IMR-90 (cell line): ENCODE measurements around the gene ACKR2. TPM values are rescaled to one million over a fixed set of nuclear protein-coding genes. Genes with fewer than 3 reads are reported as not detected.

Experiments used
- ATAC-seq: fragments of 200-7000 bp; cut with Tn5 transposase; 2 replicates; pipeline ENCODE4 v1.9.1; 2020; ENCODE audit warnings: low read depth, mild to moderate bottlenecking, moderate library complexity
- BruUV-seq: library from RNA; stranded (reverse); fragments of 400-500 nt; replicated peaks from 2 replicates; lab custom pipeline; 2021; lab: Mats Ljungman, UMichigan
- CTCF ChIA-PET: fragments of 300-600 bp; formaldehyde crosslinking; extraction: SDS; loops from one replicate; lab custom pipeline; 2021; ENCODE audit warnings: antibody characterized with exemption; lab: Yijun Ruan, JAX
- POLR2A ChIA-PET: fragments of 300-600 bp; sonication (Branson Sonifier 250); formaldehyde crosslinking; loops from one replicate; lab custom pipeline; 2022; ENCODE audit warnings: antibody characterized with exemption; ENCODE audit not compliant: unreplicated experiment; lab: Charles Lee
- DNase-seq: peaks from one replicate; pipeline ENCODE4 v3.0.0; 2013
- H2AFZ ChIP-seq: replicated peaks from 2 replicates; pipeline ENCODE3; 2013; ENCODE audit warnings: low read length, mild to moderate bottlenecking; ENCODE audit not compliant: poor library complexity
- H2AK5ac ChIP-seq: 2 replicates; pipeline ENCODE4 v1.6.1; 2013; ENCODE audit warnings: low read depth, low read length, inconsistent platforms
- H2AK9ac ChIP-seq: replicated peaks from 2 replicates; pipeline ENCODE3; 2013; ENCODE audit warnings: mild to moderate bottlenecking, low read depth, low read length, moderate library complexity; ENCODE audit not compliant: poor library complexity
- H2BK120ac ChIP-seq: 2 replicates; pipeline ENCODE4 v1.6.1; 2013; ENCODE audit warnings: low read depth, low read length, inconsistent platforms
- H2BK15ac ChIP-seq: 3 replicates; pipeline ENCODE4 v1.6.1; 2013; ENCODE audit warnings: low read depth, low read length, inconsistent platforms
- H2BK20ac ChIP-seq: 2 replicates; pipeline ENCODE4 v1.6.1; 2013; ENCODE audit warnings: low read depth, mild to moderate bottlenecking, inconsistent platforms, low read length, moderate library complexity
- H2BK5ac ChIP-seq: 2 replicates; pipeline ENCODE4 v1.6.1; 2013; ENCODE audit warnings: mild to moderate bottlenecking, low read depth, low read length, inconsistent platforms; ENCODE audit not compliant: poor library complexity, severe bottlenecking
- H3K14ac ChIP-seq: replicated peaks from 2 replicates; pipeline ENCODE4 v1.6.1; 2013; ENCODE audit warnings: low read depth, low read length, inconsistent platforms
- H3K18ac ChIP-seq: 2 replicates; pipeline ENCODE4 v1.6.1; 2013; ENCODE audit warnings: low read depth, low read length, control low read depth
- H3K23ac ChIP-seq: 2 replicates; pipeline ENCODE4 v1.6.1; 2013; ENCODE audit warnings: low read depth, low read length, inconsistent platforms
- H3K27ac ChIP-seq: 2 replicates; pipeline ENCODE4 v1.5.1; 2013; ENCODE audit warnings: mild to moderate bottlenecking, control low read depth, low read length; ENCODE audit not compliant: insufficient read depth
- H3K27me3 ChIP-seq: 2 replicates; pipeline ENCODE4 v1.6.1; 2013; ENCODE audit warnings: low read length; ENCODE audit not compliant: control insufficient read depth, insufficient read depth
- H3K36me3 ChIP-seq: 2 replicates; pipeline ENCODE4 v1.6.1; 2013; ENCODE audit warnings: low read length, mixed read lengths; ENCODE audit not compliant: control insufficient read depth, insufficient read depth
- H3K4ac ChIP-seq: 2 replicates; pipeline ENCODE4 v1.6.1; 2013; ENCODE audit warnings: low read depth, low read length, inconsistent platforms
- H3K4me1 ChIP-seq: 2 replicates; pipeline ENCODE4 v1.6.1; 2013; ENCODE audit warnings: low read length, mixed read lengths; ENCODE audit not compliant: control insufficient read depth, insufficient read depth
- H3K4me2 ChIP-seq: 2 replicates; pipeline ENCODE4 v1.6.1; 2013; ENCODE audit warnings: low read depth, mild to moderate bottlenecking, control low read depth, low read length, moderate library complexity
- H3K4me3 ChIP-seq: 2 replicates; pipeline ENCODE4 v1.5.1; 2013; ENCODE audit warnings: low read depth, mild to moderate bottlenecking, control low read depth, low read length, moderate library complexity; ENCODE audit not compliant: insufficient read depth
- H3K56ac ChIP-seq: 2 replicates; pipeline ENCODE4 v1.6.1; 2013; ENCODE audit warnings: low read length, inconsistent platforms; ENCODE audit not compliant: insufficient read depth; ENCODE audit errors: extremely low read depth
- H3K79me1 ChIP-seq, 2 experiments: 2 replicates each; pipeline ENCODE4 v1.6.1; 2013; ENCODE audit warnings: low read length in 2 of 2, inconsistent platforms in 1 of 2, low read depth in 1 of 2
- H3K9ac ChIP-seq: 2 replicates; pipeline ENCODE4 v1.6.1; 2013; ENCODE audit warnings: low read depth, low read length, control low read depth
- H3K9me1 ChIP-seq: 2 replicates; pipeline ENCODE4 v1.6.1; 2013; ENCODE audit warnings: low read length, inconsistent platforms; ENCODE audit not compliant: insufficient read depth
- H3K9me3 ChIP-seq: 2 replicates; pipeline ENCODE4 v1.6.1; 2013; ENCODE audit warnings: low read length; ENCODE audit not compliant: control insufficient read depth, insufficient read depth
- H4K20me1 ChIP-seq: 2 replicates; pipeline ENCODE4 v1.6.1; 2013; ENCODE audit warnings: low read length, inconsistent platforms; ENCODE audit not compliant: insufficient read depth
- H4K5ac ChIP-seq: 2 replicates; pipeline ENCODE4 v1.6.1; 2013; ENCODE audit warnings: mild to moderate bottlenecking, low read depth, low read length, control low read depth
- H4K8ac ChIP-seq, 2 experiments: 2 replicates each; pipeline ENCODE4 v1.6.1; 2013; ENCODE audit warnings: low read depth in 2 of 2, low read length in 2 of 2, control low read depth in 1 of 2, inconsistent platforms in 1 of 2
- H4K91ac ChIP-seq: 2 replicates; pipeline ENCODE4 v1.6.1; 2013; ENCODE audit warnings: low read depth, low read length, inconsistent platforms; ENCODE audit not compliant: insufficient read depth
- ELK1 ChIP-seq: fragments of 150-350 bp; IDR thresholded peaks from 2 replicates; pipeline ENCODE4 v1.6.1; 2016; ENCODE audit warnings: low read depth, mild to moderate bottlenecking, low read length, moderate library complexity, borderline replicate concordance
- MXI1 ChIP-seq: IDR thresholded peaks from 2 replicates; pipeline ENCODE4 v1.6.1; 2012; ENCODE audit warnings: low read depth, mild to moderate bottlenecking, low read length, moderate library complexity, borderline replicate concordance
- WGBS, 2 experiments: methylation state at CpG; one replicate each; pipeline versions ENCODE4 v1.1.5 to v1.1.7; 2013; ENCODE audit warnings: missing lambda C conversion rate in 2 of 2; ENCODE audit not compliant: insufficient read length in 1 of 2; ENCODE audit errors: extremely low coverage in 2 of 2; 5-methylcytosine and 5-hydroxymethylcytosine counted together
- dilution Hi-C: fragments of 300-500 bp; cut with HindIII; formaldehyde crosslinking; loops from one replicate; pipeline ENCODE4 v1.14.3; 2018; ENCODE audit warnings: low sequenced_read_pairs; ENCODE audit not compliant: unreplicated experiment
- in situ Hi-C: fragments of 300-500 bp; cut with MboI; formaldehyde crosslinking; loops from 3 replicates; pipeline ENCODE4 v1.14.3; 2019; ENCODE audit warnings: low sequenced_read_pairs, inconsistent platforms, mixed read lengths
- intact Hi-C: fragments of 100-400 bp; cut with micrococcal nuclease; formaldehyde crosslinking; loops from 2 replicates; pipeline ENCODE4 v1.10.0; 2022
- polyA plus RNA-seq, 3 experiments: library from polyadenylated mRNA; depleted of rRNA; stranded (reverse); fragments of >200 nt; gene quantifications; 2 replicates each; pipeline ENCODE4 v1.2.3, GENCODE V29; 2012; ENCODE audit warnings: low replicate concordance in 1 of 3
- total RNA-seq: library from RNA; depleted of rRNA; stranded (reverse); fragments of >200 nt; gene quantifications from 2 replicates; pipeline ENCODE4 v1.2.3, GENCODE V29; 2012

Gene ACKR2
- total and polyA plus RNA-seq, 2 of the 4 experiments (the other 2 are of a cell fraction): 0.10 TPM; not detected in 1

- WGBS, 2 experiments: no CpG with 5 or more reads among the region's 6 CpGs
- no peak overlapping the region for H2AK9ac ChIP-seq
- no peaks in the 10 kb centered on the region for H3K79me1 ChIP-seq
- CTCF ChIA-PET: interaction anchor here (1.0 to 1.1 kb wide), 3 partner anchors 12 to 20 kb away, joined by 3 read pairs; no protein-coding TSS in a partner anchor
- H3K56ac ChIP-seq: no peak overlapping the region
- H3K9me1 ChIP-seq: no peaks in the 10 kb centered on the region
- no peak overlapping the region for H2BK120ac ChIP-seq
- no peak overlapping the region for H3K4me3 ChIP-seq
- dilution Hi-C loops (no loop called here), intact Hi-C loops (no loop called here), in situ Hi-C loops (no loop called here)
- H3K18ac ChIP-seq: no peak overlapping the region
- H3K23ac ChIP-seq: no peak overlapping the region
- H4K8ac ChIP-seq: no peak overlapping the region
- no peak for TF ChIP-seq MXI1
- TF ChIP-seq ELK1: no peak
- POLR2A ChIA-PET: no interaction called here
- no peak overlapping the region for H3K14ac ChIP-seq
- no peak overlapping the region for H4K5ac ChIP-seq
- H3K27ac ChIP-seq: no peak overlapping the region
- H3K27me3 ChIP-seq: peaks cover 53% of the 10 kb centered on the region
- H2BK5ac ChIP-seq: no peak overlapping the region
- H2BK20ac ChIP-seq: no peak overlapping the region
- H3K36me3 ChIP-seq: no peaks in the 10 kb centered on the region
- no peak for ATAC-seq
- no peak overlapping the region for H2AFZ ChIP-seq
- no peak overlapping the region for H2BK15ac ChIP-seq
- H3K9ac ChIP-seq: no peak overlapping the region
- BruUV-seq: no TSS peak
- no peak for DNase-seq
- H3K4ac ChIP-seq: no peak overlapping the region
- no peaks in the 10 kb centered on the region for H4K20me1 ChIP-seq
- H3K9me3 ChIP-seq: no peaks in the 10 kb centered on the region
- no peaks in the 10 kb centered on the region for H3K4me1 ChIP-seq
- H4K91ac ChIP-seq: no peak overlapping the region
- H2AK5ac ChIP-seq: no peak overlapping the region
- H3K4me2 ChIP-seq: no peak overlapping the region
Observed at GRCh38 chr3:42851228-42851834, 42.1 kb downstream of the ACKR2 start.
